Progenitor cell of endocrine pancreas (in vitro differentiated cells): ENCODE measurements around the gene RYR3. TPM values are rescaled to one million over a fixed set of nuclear protein-coding genes. Genes with fewer than 3 reads are reported as not detected.
A peak's percentile ranks its signal among the peaks of the same experiment; 100 is the strongest.

ENCODE experiments used
- DNase-seq: peaks from one replicate; pipeline ENCODE4 v3.0.0; 2021; ENCODE audit warnings: low spot score; ENCODE audit not compliant: unreplicated experiment
- H3K27ac Mint-ChIP-seq: 2 replicates; pipeline ENCODE4 v1.8.0; 2021; ENCODE audit warnings: mild to moderate bottlenecking, moderate library complexity, mixed read lengths
- H3K27me3 Mint-ChIP-seq: 2 replicates; pipeline ENCODE4 v1.8.0; 2021; ENCODE audit warnings: mixed read lengths
- H3K36me3 Mint-ChIP-seq: 2 replicates; pipeline ENCODE4 v1.8.0; 2022; ENCODE audit warnings: mixed read lengths; ENCODE audit not compliant: insufficient read depth
- H3K4me1 Mint-ChIP-seq: 2 replicates; pipeline ENCODE4 v1.8.0; 2021; ENCODE audit warnings: low read depth, mixed read lengths
- H3K4me3 Mint-ChIP-seq: 2 replicates; pipeline ENCODE4 v1.8.0; 2021; ENCODE audit warnings: low read depth, mild to moderate bottlenecking, moderate library complexity, mixed read lengths
- H3K9me3 Mint-ChIP-seq: 2 replicates; pipeline ENCODE4 v1.8.0; 2021; ENCODE audit warnings: low read depth, mixed read lengths
- CTCF ChIP-seq: fragments of 200-600 bp; sonication (generic); IDR thresholded peaks from one replicate; pipeline ENCODE4 v1.5.0; 2021; ENCODE audit warnings: antibody characterized with exemption, mild to moderate bottlenecking; ENCODE audit not compliant: unreplicated experiment
- total RNA-seq: library from RNA; stranded (reverse); gene quantifications from 2 replicates; pipeline ENCODE4 v1.2.1, GENCODE V29; 2021

The RYR3 gene
- total RNA-seq, 1 donor from 2014 or later: 0.07 TPM

GRCh38 chr15:33756961-33757360, 446.2 kb downstream of the RYR3 start:
- Mint-ChIP-seq H3K4me3 (no peak overlapping the region), H3K4me1 (no peaks in the 10 kb centered on the region), H3K36me3 (no peaks in the 10 kb centered on the region), H3K27me3 (no peaks in the 10 kb centered on the region), H3K27ac (peak overlapping the region; percentile 14), H3K9me3 (peaks cover 12% of the 10 kb centered on the region)
- no peak for TF ChIP-seq CTCF
- DNase-seq: no peak

- H3K27me3 Mint-ChIP-seq: no peaks in the 10 kb centered on the region
- no peaks in the 10 kb centered on the region for H3K36me3 Mint-ChIP-seq
- DNase-seq: no peak
- H3K27ac Mint-ChIP-seq: no peak overlapping the region
- H3K4me1 Mint-ChIP-seq: no peaks in the 10 kb centered on the region
- H3K9me3 Mint-ChIP-seq: peaks cover 7% of the 10 kb centered on the region
- TF ChIP-seq CTCF: no peak
- H3K4me3 Mint-ChIP-seq: no peak overlapping the region
Observed at GRCh38 chr15:33757516-33758232, 446.9 kb downstream of the RYR3 start.

GRCh38 chr15:33766389-33766788, 455.6 kb downstream of the RYR3 start:
- no peaks in the 10 kb centered on the region for H3K9me3 Mint-ChIP-seq
- TF ChIP-seq CTCF: no peak
- H3K27ac Mint-ChIP-seq: peak overlapping the region; percentile 3
- no peak overlapping the region for H3K4me3 Mint-ChIP-seq
- no peak for DNase-seq
- H3K4me1 Mint-ChIP-seq: no peaks in the 10 kb centered on the region
- H3K27me3 Mint-ChIP-seq: no peaks in the 10 kb centered on the region
- no peaks in the 10 kb centered on the region for H3K36me3 Mint-ChIP-seq

GRCh38 chr15:33768670-33769190, 458.0 kb downstream of the RYR3 start:
- Mint-ChIP-seq H3K4me1 (no peaks in the 10 kb centered on the region), H3K27ac (no peak overlapping the region), H3K9me3 (no peaks in the 10 kb centered on the region), H3K36me3 (no peaks in the 10 kb centered on the region), H3K4me3 (no peak overlapping the region), H3K27me3 (no peaks in the 10 kb centered on the region)
- no peak for TF ChIP-seq CTCF
- no peak for DNase-seq

- Mint-ChIP-seq H3K9me3 (no peaks in the 10 kb centered on the region), H3K27me3 (peaks cover 3% of the 10 kb centered on the region), H3K27ac (no peak overlapping the region), H3K4me1 (peaks cover 1% of the 10 kb centered on the region), H3K36me3 (no peaks in the 10 kb centered on the region), H3K4me3 (no peak overlapping the region)
- TF ChIP-seq CTCF: no peak
- DNase-seq: no peak
Observed at GRCh38 chr15:33773969-33774368, 463.2 kb downstream of the RYR3 start.
